HuH-7.5 (cell line): ENCODE results near the gene DERL3.
"Not testable (repeated sequence)": the region's sequence is repeated elsewhere in the genome, so short reads cannot be mapped to it uniquely, and the experiment has no call there.

ENCODE experiments used
- DNase-seq: peaks from one replicate; pipeline ENCODE4 v3.0.0; 2011; ENCODE audit warnings: low spot score

DERL3 gene

DNA sequence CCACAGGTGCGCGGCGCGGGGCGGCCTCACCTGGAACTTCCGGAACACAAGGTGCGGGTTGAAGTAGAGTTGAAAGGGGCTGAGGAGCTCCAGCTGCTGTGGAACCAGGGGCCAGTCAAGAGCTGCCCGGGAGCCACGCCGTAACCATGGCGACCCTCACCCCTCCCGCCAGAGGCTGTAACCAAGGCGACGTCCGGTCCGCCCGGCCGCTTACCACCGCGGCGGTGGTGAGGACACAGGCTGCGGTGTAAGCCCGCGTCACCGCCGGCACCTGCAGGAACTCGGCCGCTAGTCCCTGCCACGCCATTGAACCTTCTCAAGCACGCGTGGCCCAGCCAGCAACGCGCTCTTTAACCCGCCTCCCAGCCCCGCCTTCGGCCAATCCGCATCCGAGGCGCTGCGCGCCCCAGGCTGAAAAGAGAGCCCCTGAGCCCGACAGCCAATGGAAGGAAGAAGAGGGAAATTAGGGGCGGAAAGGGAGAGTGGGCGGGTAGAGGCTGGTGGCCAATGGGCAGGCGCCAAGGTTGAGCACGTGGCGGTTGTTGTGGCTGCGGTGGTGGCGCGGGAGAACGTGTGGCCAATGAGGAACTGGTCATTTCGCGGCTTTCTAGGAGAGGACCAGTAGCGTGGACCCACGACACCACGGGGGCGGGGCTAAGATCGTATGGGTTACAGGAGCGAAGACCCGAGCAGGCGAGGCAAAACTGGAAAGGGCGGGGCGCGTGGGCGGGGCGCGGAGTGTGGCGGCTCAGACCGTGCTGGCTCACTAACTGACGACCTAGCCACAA, at the start of gene DERL3:
Gene DERL3 (minus strand): TSS at position 326 of the 788 bp plus-strand sequence. CDS start 19 bp downstream, at position 307.
- no peak for DNase-seq

DNA sequence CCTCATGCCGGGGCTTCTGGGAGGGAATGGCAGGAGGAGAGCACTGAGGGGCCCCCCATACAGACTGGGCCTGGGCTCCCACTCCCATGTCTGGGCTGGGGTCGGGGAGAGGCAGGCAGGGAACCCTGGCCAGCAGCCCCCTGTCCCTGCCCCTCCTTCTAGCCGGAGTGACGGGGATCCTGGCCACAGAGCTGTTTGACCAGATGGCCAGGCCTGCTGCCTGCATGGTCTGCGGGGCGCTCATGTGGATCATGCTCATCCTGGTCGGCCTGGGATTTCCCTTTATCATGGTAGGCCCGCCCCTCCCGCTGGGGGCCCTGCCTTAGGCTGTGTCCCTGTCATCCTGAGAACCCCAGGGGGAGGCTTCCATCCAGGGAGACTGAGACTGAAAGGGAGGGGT, 45.3 kb upstream of the DERL3 start:
- no peak for DNase-seq

DNA sequence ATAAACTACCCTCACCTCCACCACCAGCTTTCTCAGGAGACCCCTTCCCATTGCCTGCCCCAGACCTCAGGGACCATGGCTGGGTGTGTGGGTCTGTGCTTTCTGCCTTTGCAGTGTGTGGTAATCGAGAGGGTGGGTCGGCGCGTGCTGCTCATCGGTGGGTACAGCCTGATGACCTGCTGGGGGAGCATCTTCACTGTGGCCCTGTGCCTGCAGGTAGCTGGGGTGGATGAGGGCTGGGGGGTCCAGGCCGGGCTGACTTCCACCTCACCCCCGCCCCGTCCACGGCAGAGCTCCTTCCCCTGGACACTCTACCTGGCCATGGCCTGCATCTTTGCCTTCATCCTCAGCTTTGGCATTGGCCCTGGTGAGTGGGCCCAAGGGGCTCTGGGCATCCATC, 44.9 kb upstream of the DERL3 start:
- no peak for DNase-seq

DNA sequence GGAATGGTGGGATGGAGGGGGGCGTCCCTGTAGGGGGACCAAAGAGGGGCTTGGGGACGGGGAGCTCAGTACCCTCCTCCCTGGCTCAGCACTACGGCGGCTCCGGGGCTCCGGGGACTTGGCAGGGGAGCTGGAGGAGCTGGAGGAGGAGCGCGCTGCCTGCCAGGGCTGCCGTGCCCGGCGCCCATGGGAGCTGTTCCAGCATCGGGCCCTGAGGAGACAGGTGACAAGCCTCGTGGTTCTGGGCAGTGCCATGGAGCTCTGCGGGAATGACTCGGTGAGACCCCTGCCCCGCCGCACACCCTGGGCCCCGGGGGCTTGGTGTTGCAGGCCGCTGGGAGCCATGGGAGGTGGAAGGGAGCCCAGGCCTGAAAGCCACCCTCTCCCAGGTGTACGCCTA, 43.6 kb upstream of the DERL3 start:
- DNase-seq: no peak

DNA sequence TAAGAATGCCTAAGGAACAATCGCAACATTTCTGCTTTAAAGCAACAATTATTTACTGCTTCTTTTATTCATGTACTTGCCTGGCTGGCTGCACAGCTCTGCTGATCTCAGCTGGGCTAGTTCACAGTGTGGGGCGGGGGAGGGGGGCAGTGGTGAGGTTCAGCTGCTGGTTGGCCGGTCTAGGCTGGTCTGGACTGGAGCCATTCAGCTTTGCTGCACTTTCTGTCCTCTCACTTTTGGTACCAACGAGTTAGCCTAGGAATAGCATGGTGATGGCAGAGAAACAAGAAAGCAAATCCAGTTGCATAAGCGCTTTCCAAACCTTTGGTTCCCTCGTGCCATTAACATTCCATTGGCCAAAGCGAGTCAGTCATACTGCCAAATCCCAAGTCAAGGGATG, 39.4 kb upstream of the DERL3 start:
- no peak for DNase-seq

DNA sequence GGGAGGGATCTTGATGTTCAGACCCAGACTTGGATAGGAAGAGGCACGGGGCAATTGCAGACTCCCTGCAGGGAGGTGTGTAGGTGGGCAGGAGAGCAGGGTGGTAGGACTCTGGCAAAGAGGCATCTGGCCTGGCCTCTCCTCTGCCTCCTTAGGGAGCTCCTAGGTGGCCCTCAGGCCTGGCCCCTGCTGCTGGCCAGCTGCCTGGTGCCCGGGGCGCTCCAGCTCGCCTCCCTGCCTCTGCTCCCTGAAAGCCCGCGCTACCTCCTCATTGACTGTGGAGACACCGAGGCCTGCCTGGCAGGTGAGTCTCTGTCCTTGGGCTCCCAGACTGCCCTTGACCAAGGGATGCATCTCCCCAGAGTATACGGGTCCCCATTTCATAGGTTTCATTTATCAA, 38.8 kb upstream of the DERL3 start:
- DNase-seq: no peak

DNA sequence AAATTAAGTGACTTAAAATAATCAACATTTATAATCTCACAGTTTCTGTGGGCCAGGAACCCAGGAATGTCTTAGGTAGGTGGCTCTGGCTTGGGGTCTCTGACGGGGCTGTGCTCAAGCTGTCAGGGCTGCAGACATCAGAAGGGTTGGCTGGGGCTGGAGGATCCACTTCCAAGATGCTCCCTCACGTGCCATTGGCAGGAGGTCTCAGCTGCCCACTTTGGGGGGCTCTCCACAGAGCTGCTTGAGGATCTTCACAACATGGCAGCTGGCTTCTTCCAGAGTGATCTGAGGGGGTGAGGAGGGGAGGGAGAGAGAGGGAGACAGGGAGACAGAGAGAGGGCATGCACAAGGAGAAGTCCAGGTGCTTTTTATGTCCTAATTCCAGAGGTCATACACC, 37.0 kb upstream of the DERL3 start:
- no peak for DNase-seq

DNA sequence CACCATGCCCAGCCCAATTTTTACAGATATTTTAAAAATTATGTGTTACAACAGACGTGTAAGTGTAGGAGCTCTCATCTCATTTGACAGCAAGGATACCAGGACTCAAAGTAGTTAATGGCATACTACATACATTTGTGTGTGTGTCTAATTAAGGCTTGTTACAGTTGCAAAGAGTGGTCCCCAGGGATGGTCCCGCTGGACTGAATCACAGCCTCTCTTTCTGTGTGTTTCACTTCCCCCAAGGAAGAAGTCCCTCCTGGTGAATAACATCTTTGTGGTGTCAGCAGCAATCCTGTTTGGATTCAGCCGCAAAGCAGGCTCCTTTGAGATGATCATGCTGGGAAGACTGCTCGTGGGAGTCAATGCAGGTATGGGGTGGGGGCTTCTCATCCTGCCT, 36.1 kb upstream of the DERL3 start:
- no peak for DNase-seq

DNA sequence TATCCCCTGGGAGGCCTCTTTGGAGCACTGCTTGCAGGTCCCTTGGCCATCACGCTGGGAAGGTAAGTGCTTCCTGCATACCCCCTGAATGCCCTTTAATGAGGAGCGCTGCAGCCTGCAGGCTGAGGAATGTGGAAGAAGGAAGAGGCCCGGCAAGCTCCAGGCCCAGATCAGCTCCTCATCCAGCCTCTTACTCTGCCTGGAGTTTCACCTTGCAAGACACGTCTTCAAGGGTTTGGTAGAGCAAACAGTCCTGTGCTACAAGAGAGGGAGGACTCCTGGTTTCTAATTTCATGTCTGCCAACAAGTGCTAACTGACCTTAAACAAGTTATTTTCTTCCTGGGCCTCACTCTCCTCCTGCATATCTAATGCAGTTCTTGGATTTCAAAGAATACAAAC, 29.8 kb upstream of the DERL3 start:
- no peak for DNase-seq

DNA sequence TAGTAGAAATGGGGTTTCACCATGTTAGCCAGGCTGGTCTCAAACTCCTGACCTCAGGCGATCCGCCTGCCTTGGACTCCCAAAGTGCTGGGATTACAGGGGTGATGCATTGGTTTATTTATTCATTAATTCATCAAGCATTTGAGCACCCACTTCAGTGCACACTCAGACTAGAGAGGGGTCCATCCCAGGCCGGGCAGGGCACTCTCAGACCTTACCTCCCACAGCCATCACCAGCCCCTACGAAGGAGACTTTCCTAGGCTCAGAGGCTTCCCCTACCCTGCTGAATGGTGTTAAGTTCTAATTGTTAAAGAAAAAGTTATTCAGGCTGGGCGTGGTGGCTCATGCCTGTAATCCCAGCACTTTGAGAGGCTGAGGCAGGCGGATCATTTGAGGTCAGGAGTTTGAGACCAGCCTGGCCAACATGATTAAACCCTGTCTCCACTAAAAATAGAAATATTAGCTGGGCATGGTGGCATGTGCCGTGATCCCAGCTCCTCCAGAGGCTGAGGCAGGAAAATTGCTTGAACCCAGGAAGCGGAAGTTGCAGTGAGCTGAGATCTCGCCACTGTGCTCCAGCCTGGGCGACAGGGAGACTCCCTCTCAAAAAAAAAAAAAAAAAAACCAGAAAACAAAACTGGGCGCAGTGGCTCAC, 25.8 kb upstream of the DERL3 start:
- DNase-seq: not testable (repeated sequence)

DNA sequence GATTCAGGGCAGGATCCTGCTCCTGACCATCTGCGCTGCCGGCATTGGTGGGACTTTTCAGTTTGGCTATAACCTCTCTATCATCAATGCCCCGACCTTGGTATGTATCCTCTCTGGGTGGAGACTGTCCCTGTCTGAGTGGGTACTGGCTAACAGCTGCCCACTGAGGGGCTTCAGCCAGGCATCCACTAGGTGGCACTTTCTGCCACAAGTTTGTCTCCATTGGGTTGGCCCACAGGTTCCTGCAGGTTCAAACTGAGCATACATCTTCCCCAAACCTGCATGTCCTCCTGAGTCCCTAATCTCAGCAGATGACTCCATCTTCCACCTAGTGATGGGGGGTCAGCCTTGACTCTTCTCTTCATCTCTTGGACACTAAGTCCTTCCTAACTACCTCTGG, 23.3 kb upstream of the DERL3 start:
- peak; percentile 67 for DNase-seq

DNA sequence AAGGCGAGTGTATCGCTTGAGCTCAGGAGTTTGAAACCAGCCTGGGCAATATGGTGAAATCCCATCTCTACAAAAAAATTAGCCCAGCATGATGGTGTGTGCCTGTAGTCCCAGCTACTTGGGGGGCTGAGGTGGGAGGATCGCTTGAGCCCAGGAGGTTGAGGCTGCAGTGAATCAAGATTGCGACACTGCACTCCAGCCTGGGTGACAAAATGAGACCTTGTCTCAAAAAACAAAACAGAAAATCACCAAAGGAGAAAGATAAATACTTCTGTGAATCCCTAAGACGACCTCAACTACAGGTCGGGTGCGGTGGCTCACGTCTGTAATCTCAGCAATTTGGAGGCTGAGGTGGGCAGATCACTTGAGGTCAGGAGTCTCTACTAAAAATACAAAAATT, 21.4 kb upstream of the DERL3 start:
- DNase-seq: not testable (repeated sequence)

DNA sequence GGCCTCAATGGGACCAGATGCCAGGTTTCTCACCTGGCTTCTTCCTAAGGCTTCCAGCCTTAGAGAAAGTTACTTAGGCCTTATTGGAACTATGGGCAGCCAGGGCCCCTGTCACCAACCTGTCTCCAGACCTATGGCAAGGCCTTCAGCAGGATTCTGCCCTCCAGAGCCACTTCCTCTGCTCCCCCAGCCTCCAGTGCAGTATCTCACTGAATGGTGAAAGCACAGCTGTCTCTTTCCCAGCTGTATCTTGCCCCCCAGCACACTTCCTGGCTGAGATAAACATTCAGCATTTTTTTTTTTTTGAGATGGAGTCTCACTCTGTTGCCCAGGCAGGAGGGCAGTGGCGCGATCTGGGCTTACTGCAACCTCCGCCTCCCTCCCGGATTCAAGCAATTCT, 20.4 kb upstream of the DERL3 start:
- DNase-seq: no peak

DNA sequence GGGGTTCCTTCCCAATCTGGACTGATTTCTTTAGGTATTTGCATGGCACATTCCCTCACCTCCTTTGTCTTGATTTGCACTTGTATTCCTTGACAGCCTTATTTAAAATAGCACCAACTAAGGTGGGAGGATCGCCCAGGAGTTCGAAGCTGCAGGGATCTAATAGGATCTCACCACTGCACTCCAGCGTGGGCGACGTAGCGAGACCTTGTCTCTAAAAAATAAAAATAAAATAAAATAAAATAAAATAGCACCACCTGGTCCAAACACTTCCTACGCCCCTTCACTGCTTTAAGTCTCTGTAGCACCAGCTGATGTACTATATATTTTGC, 19.6 kb upstream of the DERL3 start:
- no peak for DNase-seq

DNA sequence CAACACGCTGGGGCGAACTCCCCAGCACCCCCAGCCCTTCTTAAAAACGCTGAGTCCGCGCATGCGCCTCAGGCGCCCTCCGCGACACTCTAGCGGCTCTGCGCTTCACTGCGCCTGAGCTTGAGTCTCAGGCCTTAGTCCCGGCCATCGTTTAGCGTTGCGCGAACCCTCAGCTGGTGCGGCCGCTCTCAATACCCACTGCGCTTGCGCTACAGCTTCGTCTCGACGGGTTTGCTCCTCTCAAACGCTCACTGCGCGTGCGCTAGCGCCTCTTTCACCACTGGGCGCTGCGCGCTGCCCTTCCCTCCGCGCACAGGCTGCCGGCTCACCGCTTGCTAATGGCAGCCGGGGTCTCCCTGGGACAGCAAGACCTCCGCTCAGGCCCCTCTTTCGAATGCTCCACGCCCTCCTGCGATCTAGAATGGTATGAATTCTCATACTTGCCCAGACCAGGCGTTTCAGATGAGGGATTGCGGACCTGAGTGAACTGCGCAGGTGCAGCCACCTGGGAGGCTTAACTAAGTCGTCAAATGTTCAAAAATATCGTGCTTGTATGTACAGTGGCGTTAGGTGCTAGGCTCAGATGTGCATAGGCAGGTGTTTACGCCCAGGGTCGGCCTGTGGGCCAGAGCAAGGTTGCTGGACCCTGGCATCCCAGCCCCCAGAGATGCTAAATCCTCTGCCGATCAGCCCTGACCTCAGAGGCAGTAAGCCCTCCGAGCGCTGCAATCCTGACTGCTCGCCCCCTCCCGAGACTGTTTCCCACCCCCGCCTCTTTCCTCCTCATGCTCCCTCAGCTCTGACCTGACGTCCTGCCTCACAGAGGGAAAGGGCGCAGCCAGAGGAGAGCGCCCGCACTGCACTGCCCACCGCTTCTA, 19.0 kb upstream of the DERL3 start, which contains the start of gene SLC2A11:
Gene SLC2A11 (plus strand): TSS at position 270 of the 878 bp plus-strand sequence. CDS start 125 bp downstream, at position 395.
- DNase-seq: peak; percentile 96

DNA sequence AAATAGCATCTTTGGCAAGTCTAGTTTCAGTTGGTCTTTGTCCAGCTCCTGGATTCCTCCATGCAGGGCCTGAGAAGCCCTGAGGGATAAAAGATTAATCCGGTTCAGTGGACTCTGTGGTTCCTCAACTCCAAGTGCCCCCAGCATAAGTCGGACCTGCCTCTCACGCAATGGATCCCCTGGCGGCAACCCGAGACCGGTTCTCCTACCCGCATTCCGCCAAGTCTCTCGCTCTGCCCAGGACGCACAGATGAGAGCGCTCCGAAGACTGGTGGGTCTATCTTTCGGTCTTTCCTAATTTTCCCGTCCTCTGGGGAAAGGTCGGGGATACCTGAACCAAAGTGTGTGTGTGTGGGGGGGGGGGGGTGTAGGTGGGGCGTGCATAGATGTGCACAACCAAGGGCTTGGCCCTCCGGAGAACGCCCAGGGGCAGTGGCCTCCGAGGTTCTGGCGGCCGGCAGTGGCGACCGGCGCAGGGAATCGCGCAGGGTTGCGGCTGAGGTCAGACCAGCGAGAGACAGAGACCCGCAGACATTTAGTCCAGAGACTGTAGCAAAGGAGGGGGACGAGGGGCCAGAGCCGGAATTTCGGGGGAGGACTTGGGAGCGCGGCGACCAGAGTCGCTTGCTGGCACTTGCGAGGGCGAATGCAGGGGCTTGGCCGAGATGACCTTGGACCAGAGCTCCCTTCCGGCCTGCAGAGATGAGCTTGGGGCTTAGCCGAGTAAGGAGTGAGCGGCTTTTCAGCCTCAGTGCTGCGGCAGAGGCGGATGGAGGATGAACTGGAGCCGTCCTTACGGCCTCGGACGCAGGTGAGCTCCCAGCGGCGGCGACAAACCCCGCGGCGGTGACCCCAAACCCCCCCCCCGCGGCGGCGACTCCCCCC, 18.2 kb upstream of the DERL3 start:
- DNase-seq: peak; percentile 78

DNA sequence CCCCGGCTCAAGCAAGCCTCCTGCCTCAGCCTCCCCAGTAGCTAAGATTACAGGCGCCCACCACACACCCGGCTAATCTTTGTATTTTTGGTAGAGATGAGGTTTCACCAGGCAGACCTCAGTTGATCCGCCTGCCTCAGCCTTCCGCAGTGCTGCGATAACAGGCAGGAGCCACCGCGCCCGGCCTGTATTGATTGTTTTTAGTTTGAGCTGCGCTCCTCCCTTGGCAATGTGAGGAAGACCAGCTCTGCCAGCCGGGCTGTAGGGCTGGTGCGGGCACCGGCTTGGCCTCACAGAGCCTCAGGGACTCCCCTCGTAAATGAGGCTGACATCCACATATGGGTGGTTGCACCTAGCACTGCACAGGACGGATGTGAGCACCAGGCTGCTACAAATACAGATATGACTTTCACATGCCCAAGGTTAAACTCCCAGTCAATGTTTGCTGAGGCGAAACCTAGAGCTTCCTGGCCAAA, 11.4 kb upstream of the DERL3 start:
- peak; percentile 64 for DNase-seq

DNA sequence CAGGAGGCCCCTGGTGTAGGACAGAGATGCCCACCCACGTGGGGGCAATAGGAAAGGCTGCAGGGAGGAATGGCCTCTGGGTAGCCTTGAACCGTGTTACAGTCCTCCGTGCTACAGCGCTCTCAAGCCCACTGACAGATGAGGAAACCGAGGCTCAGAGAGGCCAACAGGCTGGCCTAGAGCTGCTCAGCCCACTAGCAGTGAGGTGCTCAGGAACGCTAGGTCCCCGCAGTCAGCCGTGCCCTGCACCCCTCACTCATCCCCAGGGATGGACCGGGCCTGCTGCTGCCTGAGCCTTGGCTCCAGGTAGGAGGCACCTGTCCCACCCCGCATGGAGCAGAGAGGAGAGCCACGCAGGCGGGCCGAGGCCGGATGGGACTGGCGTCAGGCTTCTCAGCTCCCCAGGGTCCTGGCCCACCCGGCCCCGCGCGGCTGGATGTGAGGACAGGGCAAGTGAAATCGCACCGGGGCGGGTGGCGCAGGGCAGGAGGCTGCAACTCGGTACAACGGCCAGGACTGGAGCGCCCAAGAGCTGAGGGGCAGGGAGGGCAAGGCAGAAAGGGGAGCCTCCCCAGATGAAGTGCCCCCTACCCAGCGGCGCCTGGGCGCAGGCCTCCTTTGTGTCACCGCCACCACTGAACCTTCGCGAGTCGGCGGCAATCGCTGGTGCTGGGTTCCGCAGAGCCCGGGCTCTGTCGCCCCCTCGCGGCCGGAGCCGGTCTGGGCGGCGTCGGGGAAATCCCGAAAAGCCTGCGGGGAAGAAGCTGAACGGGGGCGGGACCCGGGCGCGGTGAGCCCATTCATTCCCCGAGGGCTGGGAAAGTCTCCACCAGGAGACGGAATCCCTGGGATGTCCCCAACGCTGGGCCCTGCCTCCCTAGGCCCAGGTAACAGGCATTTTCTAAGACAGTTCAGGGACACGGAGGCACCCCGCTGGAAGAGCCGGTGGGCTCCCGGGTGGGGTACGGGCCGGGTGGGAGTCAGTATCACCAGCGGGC, 10.5 kb upstream of the DERL3 start:
- DNase-seq: peak; percentile 93

DNA sequence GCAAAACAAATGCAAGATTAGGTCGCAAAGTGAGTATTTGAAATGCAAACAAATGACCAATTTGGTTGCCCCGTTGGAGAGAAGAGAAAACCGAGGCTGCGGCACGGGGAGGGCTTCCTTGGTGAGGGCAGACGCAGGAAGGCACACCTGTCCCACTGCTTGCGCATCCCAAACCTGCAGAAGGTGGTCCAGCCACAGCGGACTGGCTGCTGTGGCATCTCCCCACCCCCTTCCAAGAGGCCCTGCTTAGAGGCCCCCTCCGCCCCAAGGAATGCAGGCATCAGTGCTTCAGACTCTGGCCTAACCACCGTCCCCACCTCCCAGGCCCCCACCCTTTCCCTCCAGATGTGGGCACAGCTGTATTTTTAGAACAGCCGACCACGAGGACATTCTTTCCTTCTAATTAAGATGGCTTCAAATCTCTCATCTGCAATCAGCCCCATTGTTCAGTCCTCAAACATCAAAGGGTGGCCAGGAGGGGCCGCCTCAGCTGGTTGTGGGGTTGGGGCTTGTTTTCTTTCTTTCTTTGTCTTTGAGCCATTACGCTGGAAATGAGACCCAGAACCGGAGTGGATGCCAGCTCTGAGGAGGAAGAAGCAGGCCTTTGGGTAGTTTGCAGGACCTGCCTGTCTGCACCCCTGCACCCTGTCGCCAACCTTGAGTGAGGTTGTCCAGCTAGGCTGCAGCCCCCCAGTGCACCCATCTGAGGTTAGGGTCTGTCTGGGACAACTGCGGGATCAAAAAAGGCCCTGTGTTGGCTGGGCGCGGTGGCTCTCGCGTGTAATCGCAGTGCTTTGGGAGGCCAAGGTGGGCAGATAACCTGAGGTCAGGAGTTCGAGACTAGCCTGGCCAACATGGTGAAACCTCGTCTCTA, 9.4 kb upstream of the DERL3 start:
- DNase-seq: no peak
